ENCODE data around the gene SSTR5.

SSTR5 gene

DNA sequence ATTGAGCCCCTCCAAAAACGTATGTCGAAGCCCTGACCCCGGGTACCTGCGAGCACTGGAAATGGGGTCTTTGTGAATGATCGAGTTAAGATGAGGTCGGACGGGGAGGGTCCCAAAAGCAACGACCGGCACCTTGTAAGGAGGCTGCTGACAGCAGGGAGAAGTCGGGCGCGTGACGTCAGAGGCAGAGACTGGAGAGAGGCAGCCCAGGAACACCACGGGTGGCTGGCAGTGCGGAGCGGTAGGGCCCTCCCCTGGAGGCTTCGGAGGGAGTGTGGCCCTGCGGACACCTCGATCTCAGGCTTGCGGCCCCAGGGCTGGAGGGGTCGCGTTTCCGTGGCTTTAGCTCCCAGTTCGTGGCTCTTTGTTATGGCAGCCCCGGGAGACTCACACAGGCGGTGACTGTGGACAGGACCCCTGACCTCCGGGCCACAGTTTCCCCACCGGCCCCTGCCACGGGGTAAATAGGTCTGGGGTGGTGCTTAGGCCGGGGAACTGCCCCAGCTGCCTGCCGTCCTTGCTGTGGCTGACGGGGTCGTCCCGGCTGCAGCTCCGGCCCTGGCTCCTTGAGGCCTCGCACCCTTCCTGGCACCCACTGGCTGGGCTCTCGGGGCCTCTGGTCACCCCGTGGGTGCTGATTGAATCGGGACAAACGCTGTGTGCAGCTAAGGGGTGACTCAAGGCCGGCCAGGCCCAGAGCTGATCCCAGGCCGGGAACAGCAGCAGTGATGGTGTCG, 10.6 kb upstream of the SSTR5 start:
- no peak overlapping the region for H3K9ac ChIP-seq (ENCODE audit: low read length)
- no peak overlapping the region for H3K27ac ChIP-seq (ENCODE audit: low read depth, low read length)
- no peak overlapping the region for H3K4me3 ChIP-seq (ENCODE audit: low read length)
- no peaks in the 10 kb centered on the region for H3K36me3 ChIP-seq (ENCODE audit: control insufficient read depth, insufficient read depth, low read length)
- H3K27me3 ChIP-seq (ENCODE audit: control insufficient read depth, insufficient read depth, low read length), result peaks cover 3% of the 10 kb centered on the region
- H3K4me1 ChIP-seq (ENCODE audit: control insufficient read depth, insufficient read depth, low read length), result no peaks in the 10 kb centered on the region

DNA sequence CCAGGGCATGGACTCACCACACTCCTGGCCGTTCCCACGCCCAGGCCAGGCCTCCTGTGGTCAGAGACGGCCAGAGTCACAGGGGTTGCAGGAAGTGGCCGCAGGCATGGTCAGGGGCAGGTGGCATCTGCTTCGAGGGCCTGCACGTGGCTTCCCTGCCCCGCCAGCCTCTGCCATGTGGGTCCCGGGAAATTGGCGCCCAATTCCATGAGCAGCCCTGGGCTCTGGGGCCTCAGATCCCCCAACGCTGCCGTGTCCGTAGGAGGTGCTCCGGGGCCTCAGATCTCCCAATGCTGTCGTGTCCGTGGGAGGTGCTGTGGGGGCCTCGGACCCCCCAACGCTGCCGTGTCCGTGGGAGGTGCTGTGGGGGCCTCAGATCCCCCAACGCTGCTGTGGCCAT, 9.7 kb upstream of the SSTR5 start:
- H3K4me1 ChIP-seq (ENCODE audit: control insufficient read depth, insufficient read depth, low read length), result no peaks in the 10 kb centered on the region
- no peak overlapping the region for H3K4me3 ChIP-seq (ENCODE audit: low read length)
- H3K9ac ChIP-seq (ENCODE audit: low read length), result no peak overlapping the region
- H3K27ac ChIP-seq (ENCODE audit: low read depth, low read length), result no peak overlapping the region
- H3K27me3 ChIP-seq (ENCODE audit: control insufficient read depth, insufficient read depth, low read length), result peaks cover 6% of the 10 kb centered on the region
- H3K36me3 ChIP-seq (ENCODE audit: control insufficient read depth, insufficient read depth, low read length), result no peaks in the 10 kb centered on the region

DNA sequence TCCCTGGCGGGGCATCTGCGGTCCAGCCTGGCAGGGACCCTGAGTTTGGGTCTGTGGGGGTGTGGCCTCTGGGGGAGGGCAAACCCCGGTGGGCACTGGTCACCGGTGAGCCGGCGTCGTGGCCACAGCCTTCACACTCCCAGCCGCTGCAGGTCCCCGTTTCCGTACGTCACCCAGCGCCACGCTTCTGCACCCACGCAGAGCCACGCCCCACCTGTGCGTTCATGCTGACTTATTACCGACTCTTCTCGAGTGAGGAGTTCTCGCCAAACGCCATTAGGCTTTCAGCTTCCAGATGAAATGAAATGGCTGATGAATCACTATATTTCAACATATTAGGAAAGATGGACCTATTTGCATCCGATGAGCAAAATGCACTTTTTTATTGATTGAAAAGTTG, 8.8 kb upstream of the SSTR5 start:
- Histone ChIP-seq H3K4me1 (ENCODE audit: control insufficient read depth, insufficient read depth, low read length) (no peaks in the 10 kb centered on the region), H3K36me3 (ENCODE audit: control insufficient read depth, insufficient read depth, low read length) (no peaks in the 10 kb centered on the region), H3K9ac (ENCODE audit: low read length) (no peak overlapping the region), H3K27ac (ENCODE audit: low read depth, low read length) (no peak overlapping the region), H3K4me3 (ENCODE audit: low read length) (no peak overlapping the region), H3K27me3 (ENCODE audit: control insufficient read depth, insufficient read depth, low read length) (peaks cover 13% of the 10 kb centered on the region)

DNA sequence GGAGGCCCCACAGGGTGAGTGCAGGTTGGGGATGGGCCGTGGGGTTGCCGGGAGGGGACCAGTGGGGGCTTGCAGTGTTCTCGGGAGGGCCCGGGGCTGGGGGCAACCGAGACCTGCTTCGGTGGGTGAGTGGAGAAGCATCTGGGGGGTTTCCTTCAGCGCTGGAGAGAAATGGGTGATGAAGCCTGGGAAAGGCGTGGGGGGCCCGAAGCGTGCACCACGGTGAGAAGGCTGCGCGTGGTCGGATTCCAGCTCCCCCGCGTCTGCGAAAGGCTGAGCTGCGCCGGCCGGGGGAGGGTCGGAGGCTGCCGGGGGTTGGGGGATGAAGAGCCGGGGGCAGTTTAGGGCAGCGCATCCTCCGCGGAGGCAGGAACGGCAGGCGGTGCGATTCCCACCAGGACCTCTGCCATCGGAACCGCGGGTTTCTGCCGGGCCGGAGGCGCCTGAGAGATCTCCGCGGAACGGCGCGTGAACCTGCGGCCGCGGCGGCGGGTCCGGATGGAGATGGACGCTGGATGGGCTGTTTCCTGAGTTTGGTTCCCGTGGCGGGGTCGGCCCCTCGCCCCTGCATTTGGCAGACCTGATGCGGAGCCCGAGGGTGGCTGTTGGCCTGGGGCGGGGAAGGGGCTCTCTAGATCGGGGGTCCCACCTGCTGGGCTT, 6.9 kb upstream of the SSTR5 start:
- H3K4me1 ChIP-seq (ENCODE audit: control insufficient read depth, insufficient read depth, low read length), result no peaks in the 10 kb centered on the region
- H3K36me3 ChIP-seq (ENCODE audit: control insufficient read depth, insufficient read depth, low read length), result no peaks in the 10 kb centered on the region
- H3K4me3 ChIP-seq (ENCODE audit: low read length), result no peak overlapping the region
- H3K27me3 ChIP-seq (ENCODE audit: control insufficient read depth, insufficient read depth, low read length), result peaks cover 26% of the 10 kb centered on the region
- no peak overlapping the region for H3K27ac ChIP-seq (ENCODE audit: low read depth, low read length)
- no peak overlapping the region for H3K9ac ChIP-seq (ENCODE audit: low read length)

DNA sequence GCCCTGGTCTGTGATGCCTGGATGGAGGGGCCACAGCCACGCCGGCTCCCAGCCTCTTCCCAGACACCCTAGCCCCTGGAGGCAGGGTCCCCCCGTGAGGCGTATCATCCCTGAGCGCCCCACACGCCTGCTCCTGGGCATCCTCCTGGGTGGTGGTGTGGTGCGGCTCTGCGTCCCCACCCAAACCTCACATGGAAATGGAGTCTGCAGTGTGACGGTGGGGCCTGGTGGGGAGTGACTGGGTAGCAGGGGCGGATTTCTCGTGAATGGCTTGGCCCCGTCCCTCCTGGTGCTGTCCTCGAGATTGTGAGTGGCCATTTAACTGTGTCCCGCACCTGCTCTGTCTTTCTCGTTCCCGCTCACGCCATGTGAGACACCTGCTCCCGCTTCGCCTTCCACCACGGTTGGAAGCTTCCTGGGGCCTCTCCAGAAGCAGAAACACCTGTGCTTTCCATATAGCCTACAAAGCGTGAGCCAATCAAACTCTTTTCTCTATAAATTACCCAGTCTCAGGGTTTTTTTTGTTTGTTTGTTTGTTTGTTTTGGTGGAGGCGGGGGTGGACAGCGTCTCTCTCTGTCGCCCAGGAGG, 5.9 kb upstream of the SSTR5 start:
- H3K36me3 ChIP-seq (ENCODE audit: control insufficient read depth, insufficient read depth, low read length), result no peaks in the 10 kb centered on the region
- H3K27ac ChIP-seq (ENCODE audit: low read depth, low read length), result no peak overlapping the region
- H3K27me3 ChIP-seq (ENCODE audit: control insufficient read depth, insufficient read depth, low read length), result peaks cover 30% of the 10 kb centered on the region
- H3K4me3 ChIP-seq (ENCODE audit: low read length), result no peak overlapping the region
- no peak overlapping the region for H3K9ac ChIP-seq (ENCODE audit: low read length)
- H3K4me1 ChIP-seq (ENCODE audit: control insufficient read depth, insufficient read depth, low read length), result no peaks in the 10 kb centered on the region

DNA sequence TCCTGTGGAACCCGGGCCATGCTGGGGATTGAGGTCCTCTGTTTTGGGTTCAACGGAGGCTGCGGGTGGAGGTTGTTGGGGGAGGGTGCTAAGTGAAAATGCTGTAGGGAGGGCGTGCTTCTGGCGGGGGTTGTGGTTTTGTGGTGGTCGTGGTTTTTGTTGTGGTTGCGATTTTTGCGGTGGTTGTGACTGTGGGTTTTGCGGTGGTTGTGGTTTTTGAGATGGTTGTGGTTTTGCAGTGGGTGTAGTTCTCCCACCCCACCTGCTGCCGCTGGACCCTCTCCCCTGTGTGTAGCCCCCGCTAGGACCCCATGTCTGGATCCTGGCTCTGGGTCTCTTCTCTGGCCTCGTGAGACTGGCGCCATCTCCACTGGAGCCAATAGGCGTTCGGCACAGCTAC, 4.9 kb upstream of the SSTR5 start:
- H3K27ac ChIP-seq (ENCODE audit: low read depth, low read length), result no peak overlapping the region
- no peaks in the 10 kb centered on the region for H3K36me3 ChIP-seq (ENCODE audit: control insufficient read depth, insufficient read depth, low read length)
- no peak overlapping the region for H3K4me3 ChIP-seq (ENCODE audit: low read length)
- H3K27me3 ChIP-seq (ENCODE audit: control insufficient read depth, insufficient read depth, low read length), result peaks cover 36% of the 10 kb centered on the region
- H3K4me1 ChIP-seq (ENCODE audit: control insufficient read depth, insufficient read depth, low read length), result no peaks in the 10 kb centered on the region
- no peak overlapping the region for H3K9ac ChIP-seq (ENCODE audit: low read length)

DNA sequence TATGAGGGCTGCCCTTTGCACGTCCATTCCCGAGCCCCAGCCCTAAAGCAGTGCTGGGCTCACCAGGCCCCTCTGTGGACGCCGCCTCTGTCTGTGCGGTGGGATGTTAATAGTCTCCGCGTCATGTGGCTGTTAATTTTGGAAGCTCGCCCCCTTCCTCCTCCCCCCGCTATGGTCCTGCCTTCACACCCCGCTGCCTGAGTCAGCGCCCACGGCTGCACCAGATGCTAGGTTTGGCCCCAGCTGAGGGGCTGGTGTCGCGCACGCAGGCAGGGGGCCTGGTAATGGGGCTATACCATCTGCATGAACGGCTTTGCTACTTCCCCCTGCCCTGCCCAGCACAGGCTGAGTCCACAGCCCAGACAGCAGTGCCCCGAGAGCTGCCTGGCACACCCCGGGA, 4.1 kb upstream of the SSTR5 start:
- no peaks in the 10 kb centered on the region for H3K4me1 ChIP-seq (ENCODE audit: control insufficient read depth, insufficient read depth, low read length)
- no peaks in the 10 kb centered on the region for H3K36me3 ChIP-seq (ENCODE audit: control insufficient read depth, insufficient read depth, low read length)
- H3K27ac ChIP-seq (ENCODE audit: low read depth, low read length), result no peak overlapping the region
- peaks cover 38% of the 10 kb centered on the region for H3K27me3 ChIP-seq (ENCODE audit: control insufficient read depth, insufficient read depth, low read length)
- H3K4me3 ChIP-seq (ENCODE audit: low read length), result no peak overlapping the region
- H3K9ac ChIP-seq (ENCODE audit: low read length), result no peak overlapping the region

DNA sequence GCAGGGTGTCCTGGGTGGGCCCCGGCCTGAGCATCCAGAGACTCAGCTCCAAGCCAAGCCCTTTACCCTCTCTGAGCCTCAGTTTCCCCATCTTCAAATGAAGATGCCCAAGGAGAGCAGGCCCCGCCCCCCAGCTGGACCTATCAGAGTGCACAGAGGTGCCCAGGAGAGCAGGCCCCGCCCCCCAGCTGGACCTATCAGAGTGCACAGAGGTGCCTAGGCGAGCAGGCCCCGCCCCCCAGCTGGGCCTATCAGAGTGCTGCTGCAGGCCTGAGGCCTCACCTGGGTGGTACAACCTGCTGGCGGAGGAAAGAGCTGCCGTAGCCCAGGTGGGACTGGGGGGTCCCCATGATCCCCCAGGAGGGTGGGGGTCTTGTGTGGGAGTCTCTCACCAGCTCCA, 3.4 kb upstream of the SSTR5 start:
- Histone ChIP-seq H3K4me3 (ENCODE audit: low read length) (no peak overlapping the region), H3K9ac (ENCODE audit: low read length) (no peak overlapping the region), H3K4me1 (ENCODE audit: control insufficient read depth, insufficient read depth, low read length) (no peaks in the 10 kb centered on the region), H3K36me3 (ENCODE audit: control insufficient read depth, insufficient read depth, low read length) (no peaks in the 10 kb centered on the region), H3K27me3 (ENCODE audit: control insufficient read depth, insufficient read depth, low read length) (peaks cover 38% of the 10 kb centered on the region), H3K27ac (ENCODE audit: low read depth, low read length) (no peak overlapping the region)

DNA sequence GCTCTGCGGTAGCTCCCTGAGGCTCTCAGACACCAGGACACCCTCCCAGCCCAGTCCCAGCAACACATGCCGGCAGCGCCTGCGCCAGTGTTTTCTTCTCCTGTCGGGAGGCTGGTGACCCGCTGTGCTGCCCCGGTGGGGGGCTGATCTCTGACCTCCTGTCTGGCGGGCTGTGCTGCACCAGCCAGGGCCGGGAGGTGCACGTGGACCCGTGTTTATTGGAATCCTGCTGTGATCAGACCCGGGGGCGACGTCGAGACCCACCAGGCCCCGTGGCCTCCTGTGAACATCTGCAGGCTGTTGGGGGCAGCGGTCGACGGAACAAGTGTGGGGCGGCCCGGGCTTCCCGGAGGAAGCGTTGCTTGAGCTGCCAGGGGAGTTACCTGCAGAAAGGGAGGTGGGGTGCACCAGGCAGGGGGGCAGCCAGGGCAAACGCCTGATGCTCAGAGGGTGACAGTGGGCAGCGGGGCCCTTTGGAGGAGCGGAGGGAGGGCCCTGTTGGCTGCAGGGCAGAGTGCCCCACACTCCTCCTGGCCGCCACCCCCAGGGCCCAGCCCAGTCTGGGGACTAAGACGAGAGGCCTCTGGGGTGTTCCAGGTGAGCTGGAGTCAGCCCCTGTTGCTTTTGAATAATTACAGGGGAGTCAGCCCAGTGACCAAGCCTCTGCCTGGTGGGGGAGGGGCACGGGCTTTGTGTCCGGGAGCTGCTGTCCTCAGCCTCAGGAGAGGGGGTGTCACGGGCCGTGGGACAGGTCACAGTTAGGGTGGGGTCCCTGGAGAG, 2.3 kb upstream of the SSTR5 start:
- H3K4me3 ChIP-seq (ENCODE audit: low read length), result no peak overlapping the region
- peaks cover 38% of the 10 kb centered on the region for H3K27me3 ChIP-seq (ENCODE audit: control insufficient read depth, insufficient read depth, low read length)
- no peaks in the 10 kb centered on the region for H3K4me1 ChIP-seq (ENCODE audit: control insufficient read depth, insufficient read depth, low read length)
- H3K36me3 ChIP-seq (ENCODE audit: control insufficient read depth, insufficient read depth, low read length), result no peaks in the 10 kb centered on the region
- H3K27ac ChIP-seq (ENCODE audit: low read depth, low read length), result no peak overlapping the region
- H3K9ac ChIP-seq (ENCODE audit: low read length), result no peak overlapping the region

DNA sequence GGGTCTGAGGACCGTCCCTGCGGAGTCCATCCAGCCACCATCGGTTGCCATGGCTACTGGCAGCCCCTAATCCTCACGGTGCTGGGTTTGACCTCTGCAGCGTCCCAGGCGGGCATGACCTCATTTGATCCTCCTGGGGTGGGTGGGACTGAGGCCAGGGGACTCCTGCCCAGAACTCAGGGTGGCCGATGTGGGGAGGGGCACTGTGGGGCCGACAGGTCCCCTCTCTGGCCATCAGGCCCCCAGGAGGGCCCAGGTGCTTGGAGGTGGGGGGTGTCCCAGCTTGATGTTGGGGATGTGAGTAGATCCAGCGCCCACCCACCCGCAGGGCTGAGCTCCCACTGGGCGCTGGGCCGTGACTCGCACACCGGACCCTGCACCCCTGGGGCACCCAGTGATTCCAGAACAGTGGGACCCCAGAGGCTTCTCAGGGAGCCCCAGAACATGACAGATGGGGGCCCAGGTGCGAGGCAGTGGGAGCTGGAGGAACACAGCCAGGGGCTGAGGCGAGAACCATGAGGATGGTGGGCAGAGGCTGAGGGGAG, 1.6 kb upstream of the SSTR5 start:
- peaks cover 40% of the 10 kb centered on the region for H3K27me3 ChIP-seq (ENCODE audit: control insufficient read depth, insufficient read depth, low read length)
- H3K4me3 ChIP-seq (ENCODE audit: low read length), result no peak overlapping the region
- no peaks in the 10 kb centered on the region for H3K4me1 ChIP-seq (ENCODE audit: control insufficient read depth, insufficient read depth, low read length)
- no peak overlapping the region for H3K27ac ChIP-seq (ENCODE audit: low read depth, low read length)
- no peaks in the 10 kb centered on the region for H3K36me3 ChIP-seq (ENCODE audit: control insufficient read depth, insufficient read depth, low read length)
- no peak overlapping the region for H3K9ac ChIP-seq (ENCODE audit: low read length)

DNA sequence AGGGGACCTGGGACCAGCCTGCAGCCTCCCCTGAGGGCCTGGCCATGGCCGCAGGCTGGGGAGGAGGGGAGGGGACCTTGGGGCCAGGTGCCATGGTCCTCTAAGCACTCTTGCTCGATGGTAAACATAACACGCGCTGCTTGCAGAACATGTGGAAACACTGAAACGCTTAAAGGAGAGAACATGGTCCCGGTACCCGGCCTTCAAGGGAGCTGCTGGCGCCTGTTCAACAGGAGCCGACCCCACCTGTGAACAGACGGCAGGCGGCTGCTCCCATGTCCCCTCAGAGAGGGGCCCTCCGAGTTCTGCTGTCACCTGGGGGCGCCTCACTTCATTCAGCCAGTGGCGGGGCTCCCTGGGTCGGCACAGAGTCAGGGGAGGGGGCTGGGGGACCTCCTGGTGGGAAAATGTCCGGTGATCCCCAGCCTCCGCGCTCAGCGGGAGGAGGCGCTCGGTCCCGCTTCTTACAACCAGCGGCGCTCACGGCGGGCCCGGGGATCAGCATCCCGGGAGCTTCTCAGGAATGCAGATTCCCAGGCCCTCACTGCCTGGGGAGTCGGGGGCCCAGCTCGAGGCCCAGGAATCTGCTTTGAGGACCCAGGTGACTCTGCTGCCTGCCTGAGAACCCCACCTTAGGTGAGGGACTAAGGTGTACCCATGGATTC, 854 bp upstream of the SSTR5 start:
- Histone ChIP-seq H3K4me3 (ENCODE audit: low read length) (no peak overlapping the region), H3K27me3 (ENCODE audit: control insufficient read depth, insufficient read depth, low read length) (peaks cover 37% of the 10 kb centered on the region), H3K27ac (ENCODE audit: low read depth, low read length) (no peak overlapping the region), H3K36me3 (ENCODE audit: control insufficient read depth, insufficient read depth, low read length) (no peaks in the 10 kb centered on the region), H3K9ac (ENCODE audit: low read length) (no peak overlapping the region), H3K4me1 (ENCODE audit: control insufficient read depth, insufficient read depth, low read length) (no peaks in the 10 kb centered on the region)

DNA sequence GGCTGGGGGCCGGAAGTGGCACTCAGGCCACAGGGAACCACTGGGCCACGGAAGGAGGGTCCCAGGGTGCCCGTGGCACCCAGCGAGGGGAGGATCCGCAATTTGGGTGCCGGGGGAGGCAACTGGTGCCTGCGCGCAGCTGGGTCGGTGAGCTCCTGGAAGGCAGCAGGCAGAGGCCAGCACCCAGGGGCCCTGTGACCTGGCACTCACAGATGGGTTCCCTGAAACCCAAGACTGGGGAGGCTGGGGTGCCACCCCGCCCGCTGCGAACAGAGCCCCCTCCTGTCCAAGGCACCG, 663 bp downstream of the SSTR5 start:
- H3K27ac ChIP-seq (ENCODE audit: low read depth, low read length), result no peak overlapping the region
- H3K4me3 ChIP-seq (ENCODE audit: low read length), result no peak overlapping the region
- no peak overlapping the region for H3K9ac ChIP-seq (ENCODE audit: low read length)
- H3K27me3 ChIP-seq (ENCODE audit: control insufficient read depth, insufficient read depth, low read length), result peaks cover 35% of the 10 kb centered on the region
- H3K36me3 ChIP-seq (ENCODE audit: control insufficient read depth, insufficient read depth, low read length), result no peaks in the 10 kb centered on the region
- no peaks in the 10 kb centered on the region for H3K4me1 ChIP-seq (ENCODE audit: control insufficient read depth, insufficient read depth, low read length)
